NCI-H2196 (cell line): ENCODE results near the gene VAPB.
"Not testable (repeated sequence)": the region's sequence is repeated elsewhere in the genome, so short reads cannot be mapped to it uniquely, and the experiment has no call there.

ENCODE experiments used
- DNase-seq: peaks from one replicate; lab custom pipeline; 2025; ENCODE audit not compliant: unreplicated experiment; lab: John Stamatoyannopoulos, UW

VAPB gene

GRCh38 chr20:58406422-58407001 is 17.5 kb downstream of the VAPB start:
- DNase-seq, result no peak

DNA sequence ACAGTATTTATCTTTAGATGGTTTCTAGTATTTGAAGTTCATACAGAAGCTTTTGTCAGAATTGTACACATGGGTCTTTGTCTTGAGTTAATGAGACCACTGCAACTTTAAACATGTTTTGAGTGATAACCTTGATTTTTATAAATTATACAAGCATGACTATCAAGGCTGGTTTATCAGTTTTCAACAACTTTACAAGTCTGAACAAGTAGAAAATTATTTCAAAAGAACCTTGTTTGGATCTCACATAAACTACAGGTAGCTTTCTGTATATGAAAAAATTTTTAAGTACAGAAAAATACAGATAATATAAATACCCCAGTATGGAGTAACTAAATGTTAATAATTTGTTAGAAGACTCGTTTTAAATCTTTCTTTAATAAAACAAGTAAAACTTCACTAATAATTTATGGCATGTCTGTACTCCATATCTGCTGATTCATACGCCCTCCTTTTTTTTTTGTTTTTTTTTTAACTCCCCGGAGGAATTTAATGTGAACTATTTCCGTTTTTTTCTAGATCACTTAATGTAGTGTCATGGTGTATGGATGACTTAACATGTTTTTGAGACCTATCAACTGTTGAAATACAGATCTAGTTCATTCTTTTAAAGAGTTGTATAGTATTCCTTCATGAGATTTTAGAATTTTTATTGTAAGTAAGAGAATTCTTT is 18.3 kb downstream of the VAPB start:
- DNase-seq, result no peak

GRCh38 chr20:58407966-58408557 is 19.0 kb downstream of the VAPB start:
- DNase-seq, result peak; percentile 13

DNA sequence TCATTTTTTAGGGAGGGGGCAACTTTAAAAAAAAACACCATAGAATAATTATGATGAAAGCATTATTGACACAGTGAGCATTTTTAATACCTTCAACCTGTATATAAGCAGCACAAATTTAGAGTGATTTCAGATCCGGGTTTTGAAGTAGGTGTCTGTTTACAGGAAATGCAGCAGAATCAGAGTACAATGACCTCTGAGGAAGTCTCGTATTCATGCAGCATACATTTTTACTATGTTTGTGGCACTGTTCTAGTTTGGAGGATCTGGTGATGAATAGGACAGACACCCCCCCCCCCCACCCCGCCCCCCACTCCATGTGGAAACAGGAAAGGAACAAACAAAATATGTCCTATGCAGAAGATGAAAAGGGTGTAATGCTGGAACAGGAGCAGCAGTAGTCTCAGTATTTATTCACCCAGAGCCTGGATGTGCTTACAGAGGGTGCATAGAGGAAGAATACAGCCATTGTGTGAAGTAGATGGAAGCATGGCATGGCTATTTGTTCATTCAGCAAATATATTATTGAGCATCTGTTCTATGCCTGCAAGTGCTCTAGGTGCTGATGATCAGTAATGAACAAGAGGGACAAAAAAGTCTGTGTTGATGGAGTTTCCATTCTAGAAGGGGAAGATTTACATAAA is 19.7 kb downstream of the VAPB start:
- DNase-seq, result peak; percentile 56

DNA sequence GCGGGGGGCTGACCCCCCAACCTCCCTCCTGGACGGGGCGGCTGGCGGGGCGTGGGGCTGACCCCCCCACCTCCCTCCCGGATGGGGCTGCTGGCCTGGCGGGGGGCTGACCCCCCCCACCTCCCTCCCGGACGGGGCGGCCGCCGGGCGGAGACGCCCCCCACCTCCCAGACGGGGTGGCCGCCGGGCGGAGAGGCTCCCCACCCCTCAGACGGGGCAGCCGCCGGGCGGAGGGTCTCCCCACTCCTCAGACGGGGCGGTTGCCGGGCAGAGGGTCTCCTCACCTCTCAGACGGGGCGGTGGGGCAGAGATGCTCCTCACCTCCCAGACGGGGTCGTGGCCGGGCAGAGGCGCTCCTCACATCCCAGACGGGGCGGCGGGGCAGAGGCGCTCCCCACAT is 25.2 kb downstream of the VAPB start:
- DNase-seq, result not testable (repeated sequence)

DNA sequence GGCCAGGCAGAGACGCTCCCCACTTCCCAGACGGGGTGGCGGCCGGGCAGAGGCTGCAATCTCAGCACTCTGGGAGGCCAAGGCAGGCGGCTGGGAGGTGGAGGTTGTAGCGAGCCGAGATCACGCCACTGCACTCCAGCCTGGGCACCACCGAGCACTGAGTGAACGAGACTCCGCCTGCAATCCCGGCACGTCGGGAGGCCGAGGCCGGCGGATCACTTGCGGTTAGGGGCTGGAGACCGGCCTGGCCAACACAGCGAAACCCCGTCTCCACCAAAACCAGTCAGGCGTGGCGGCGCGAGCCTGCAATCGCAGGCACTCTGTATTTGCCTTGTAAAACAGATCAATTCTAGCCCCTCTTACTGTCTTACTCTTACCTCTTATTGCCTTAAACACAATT is 25.8 kb downstream of the VAPB start:
- not testable (repeated sequence) for DNase-seq

- no peak for DNase-seq
These were observed 27.0 kb downstream of the VAPB start for GRCh38 chr20:58416057-58416456.

GRCh38 chr20:58416835-58417234 is 27.8 kb downstream of the VAPB start:
- DNase-seq, result no peak

DNA sequence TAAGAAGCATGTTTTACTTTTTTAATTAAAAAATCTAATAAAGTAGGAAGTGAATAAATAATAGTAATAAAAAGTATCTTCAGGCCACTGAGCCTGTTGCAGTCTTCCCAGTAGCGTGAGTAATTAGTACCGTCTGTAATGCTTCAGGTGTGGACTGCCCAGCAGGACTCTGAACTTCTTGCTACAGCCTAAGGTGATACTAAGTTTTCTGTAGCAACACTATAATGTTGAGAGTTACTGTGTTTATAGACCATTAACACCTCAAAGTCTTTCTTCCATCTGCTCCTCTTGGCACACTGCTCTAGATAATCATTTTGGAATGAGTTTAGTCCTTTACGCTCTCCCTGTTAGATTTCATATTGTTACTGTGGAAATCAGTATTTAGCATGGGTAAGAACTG is 28.4 kb downstream of the VAPB start:
- no peak for DNase-seq

- DNase-seq, result no peak
These were observed 30.1 kb downstream of the VAPB start for GRCh38 chr20:58418949-58419748.

- DNase-seq, result no peak
These were observed 31.9 kb downstream of the VAPB start for GRCh38 chr20:58420798-58421496.

DNA sequence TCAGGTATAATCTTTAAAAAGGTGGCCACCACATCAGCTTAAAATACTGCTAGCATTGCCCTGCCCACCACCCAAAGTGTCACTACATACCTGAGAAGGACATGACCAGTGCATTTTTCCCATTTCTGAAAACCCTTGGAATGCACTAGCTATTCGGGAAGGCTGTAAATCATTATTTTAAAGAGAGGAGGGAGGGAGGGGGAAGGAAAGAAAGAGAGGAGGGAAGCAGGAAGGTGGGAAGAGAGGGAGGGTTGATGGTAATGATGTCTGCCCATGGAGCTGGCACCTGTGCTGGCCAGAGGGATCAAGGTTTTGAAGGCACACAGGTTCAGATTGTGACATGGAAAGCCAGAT is 32.4 kb downstream of the VAPB start:
- no peak for DNase-seq

- DNase-seq, result no peak
These were observed 35.4 kb downstream of the VAPB start for GRCh38 chr20:58424218-58424969.

- DNase-seq, result not testable (repeated sequence)
These were observed 38.5 kb downstream of the VAPB start for GRCh38 chr20:58427571-58427970.

DNA sequence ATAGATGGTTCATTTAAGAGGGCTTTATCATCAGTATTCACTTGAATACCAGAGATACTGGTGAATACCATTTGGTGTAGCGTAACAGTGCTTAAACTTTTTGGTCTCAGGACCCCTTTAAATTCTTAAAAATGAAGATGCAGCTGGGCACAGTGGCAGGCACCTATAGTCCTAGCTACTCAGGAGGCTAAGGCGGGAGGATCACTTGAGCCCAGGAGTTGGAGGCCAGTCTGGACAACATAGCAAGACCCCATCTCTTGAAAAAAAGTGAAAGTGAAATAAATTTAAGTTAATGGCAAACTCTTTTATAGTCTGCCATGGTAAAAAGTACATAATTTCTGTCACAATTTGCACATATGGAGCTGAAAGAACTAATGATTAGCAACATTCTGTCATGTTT is 39.3 kb downstream of the VAPB start:
- no peak for DNase-seq

- no peak for DNase-seq
These were observed 40.3 kb downstream of the VAPB start for GRCh38 chr20:58429303-58429702.

DNA sequence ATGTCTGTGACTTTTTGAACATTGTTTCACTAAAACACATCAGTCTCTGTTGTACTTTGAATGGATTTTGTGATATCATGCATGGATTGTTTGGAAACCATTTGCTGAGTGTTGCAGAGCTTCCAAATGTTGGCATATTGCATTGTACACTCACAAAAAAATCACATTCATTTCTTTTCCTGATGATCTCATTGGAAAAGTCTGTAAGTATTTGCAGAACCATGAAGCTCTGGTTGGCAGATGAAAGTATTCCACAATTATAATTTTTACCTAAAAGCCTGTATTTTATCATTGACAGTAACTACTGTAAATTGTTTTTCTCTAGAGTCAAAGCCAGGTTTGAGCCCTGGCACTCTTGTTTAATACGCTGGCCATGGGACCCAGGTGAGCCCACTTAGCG is 42.1 kb downstream of the VAPB start:
- DNase-seq, result no peak

GRCh38 chr20:58432186-58432954 is 43.3 kb downstream of the VAPB start:
- DNase-seq, result no peak

DNA sequence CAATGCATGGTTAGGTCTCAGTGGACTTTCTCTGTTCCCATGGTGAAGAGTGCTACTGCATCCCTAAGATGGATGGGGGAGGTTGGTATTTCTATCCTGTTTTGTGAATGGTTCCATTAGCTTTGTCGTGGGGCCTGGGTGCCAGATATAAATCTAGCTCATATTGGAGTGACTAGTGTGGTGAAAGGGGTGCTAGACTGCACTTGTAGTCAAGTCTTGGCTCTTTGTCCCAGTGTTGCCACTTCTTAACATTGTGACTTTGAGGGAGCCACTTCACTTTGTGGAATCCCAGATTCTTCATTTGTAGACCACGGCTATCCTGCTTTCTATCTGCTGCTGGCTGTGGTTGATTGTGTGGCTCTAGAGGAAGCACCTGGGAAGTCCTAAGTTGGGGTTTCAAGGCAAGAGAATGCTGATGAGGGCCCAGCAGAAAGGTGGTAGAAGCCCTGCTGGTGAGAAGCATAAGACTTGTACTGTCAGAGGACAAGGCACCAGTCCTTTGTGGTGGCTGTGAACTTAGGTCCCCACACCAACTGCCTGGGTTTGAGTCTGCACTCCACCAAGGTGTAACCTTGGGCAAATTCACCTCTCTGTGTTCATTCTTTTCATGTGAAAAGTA is 44.1 kb downstream of the VAPB start:
- DNase-seq, result no peak
